CD4-positive, alpha-beta T cell treated with Interferon gamma for 1 hour (primary cell): ENCODE data around the gene FBXW8.

ENCODE experiments used
- DNase-seq: peaks from one replicate; pipeline ENCODE4 v3.0.0-alpha.2; 2020

Gene FBXW8

GRCh38 chr12:117025481-117026151 is 114.9 kb downstream of the FBXW8 start:
- DNase-seq, result peak; percentile 28

- DNase-seq, result no peak
These were observed 115.6 kb downstream of the FBXW8 start for GRCh38 chr12:117026343-117026742.

GRCh38 chr12:117026921-117027250 is 116.1 kb downstream of the FBXW8 start:
- DNase-seq, result no peak

- no peak for DNase-seq
These were observed 116.7 kb downstream of the FBXW8 start for GRCh38 chr12:117027251-117028086.

- no peak for DNase-seq
These were observed 117.5 kb downstream of the FBXW8 start for GRCh38 chr12:117028254-117028653.

- DNase-seq, result no peak
These were observed 119.6 kb downstream of the FBXW8 start for GRCh38 chr12:117030187-117030900.

- no peak for DNase-seq
These were observed 121.3 kb downstream of the FBXW8 start for GRCh38 chr12:117031843-117032592.

- no peak for DNase-seq
These were observed 122.0 kb downstream of the FBXW8 start for GRCh38 chr12:117032593-117033381.

GRCh38 chr12:117033382-117034221 is 122.9 kb downstream of the FBXW8 start:
- no peak for DNase-seq

- no peak for DNase-seq
These were observed 123.5 kb downstream of the FBXW8 start for GRCh38 chr12:117034249-117034648.

GRCh38 chr12:117034701-117035151 is 124.0 kb downstream of the FBXW8 start:
- DNase-seq, result no peak

- DNase-seq, result no peak
These were observed 124.5 kb downstream of the FBXW8 start for GRCh38 chr12:117035287-117035686.

GRCh38 chr12:117036046-117036445 is 125.3 kb downstream of the FBXW8 start:
- DNase-seq, result no peak

GRCh38 chr12:117036547-117036946 is 125.8 kb downstream of the FBXW8 start:
- no peak for DNase-seq

GRCh38 chr12:117037289-117038022 is 126.7 kb downstream of the FBXW8 start:
- no peak for DNase-seq

GRCh38 chr12:117038023-117038680 is 127.4 kb downstream of the FBXW8 start:
- no peak for DNase-seq

- DNase-seq, result no peak
These were observed 128.2 kb downstream of the FBXW8 start for GRCh38 chr12:117038919-117039318.

- DNase-seq, result no peak
These were observed 129.2 kb downstream of the FBXW8 start for GRCh38 chr12:117039891-117040309.

GRCh38 chr12:117040496-117040895 is 129.7 kb downstream of the FBXW8 start:
- no peak for DNase-seq

GRCh38 chr12:117041798-117042170 is 131.0 kb downstream of the FBXW8 start:
- no peak for DNase-seq
